GOT3 (cell line): ENCODE measurements around the gene MXRA8.
"Not testable (repeated sequence)": the region's sequence is repeated elsewhere in the genome, so short reads cannot be mapped to it uniquely, and the experiment has no call there.

Experiments
- DNase-seq: peaks from one replicate; lab custom pipeline; 2025; ENCODE audit warnings: mixed read lengths; lab: John Stamatoyannopoulos, UW

MXRA8 gene

GRCh38 chr1:1320666-1321448, 37.5 kb downstream of the MXRA8 start:
- DNase-seq, result no peak

GRCh38 chr1:1319646-1319941, 38.8 kb downstream of the MXRA8 start:
- DNase-seq, result no peak

- no peak for DNase-seq
Observed at GRCh38 chr1:1318777-1319645, 39.3 kb downstream of the MXRA8 start.

GRCh38 chr1:1318131-1318652, 40.2 kb downstream of the MXRA8 start:
- DNase-seq, result no peak

- no peak for DNase-seq
Observed at GRCh38 chr1:1317420-1317819, 40.9 kb downstream of the MXRA8 start.

GRCh38 chr1:1316199-1316598, 42.2 kb downstream of the MXRA8 start:
- not testable (repeated sequence) for DNase-seq

- no peak for DNase-seq
Observed at GRCh38 chr1:1315435-1315954, 42.9 kb downstream of the MXRA8 start.

- DNase-seq, result no peak
Observed at GRCh38 chr1:1314678-1315335, 43.5 kb downstream of the MXRA8 start.

GRCh38 chr1:1314237-1314586, 44.1 kb downstream of the MXRA8 start:
- DNase-seq, result no peak

GRCh38 chr1:1313500-1314236, 44.7 kb downstream of the MXRA8 start:
- DNase-seq, result no peak

- no peak for DNase-seq
Observed at GRCh38 chr1:1312450-1313314, 45.7 kb downstream of the MXRA8 start.

GRCh38 chr1:1311107-1312104, 46.9 kb downstream of the MXRA8 start:
- DNase-seq, result no peak

GRCh38 chr1:1310476-1311053, 47.8 kb downstream of the MXRA8 start:
- no peak for DNase-seq

- no peak for DNase-seq
Observed at GRCh38 chr1:1310109-1310385, 48.3 kb downstream of the MXRA8 start.

GRCh38 chr1:1309251-1310108, 48.9 kb downstream of the MXRA8 start:
- no peak for DNase-seq

GRCh38 chr1:1308756-1309250, 49.6 kb downstream of the MXRA8 start:
- DNase-seq, result no peak

GRCh38 chr1:1307923-1308755, 50.2 kb downstream of the MXRA8 start, which contains the start of the genes ACAP3 and PUSL1:
TSS of gene ACAP3 (minus strand) at chr1:1307930. CDS start at chr1:1307815, 115 bp downstream.
TSS of gene PUSL1 (plus strand) at chr1:1308597. CDS start at chr1:1308644, 47 bp downstream.
- peak; percentile 88 for DNase-seq
